ENCODE data around the gene PMEPA1.
A peak's percentile ranks its signal among the peaks of the same experiment; 100 is the strongest.

Gene PMEPA1

GRCh38 chr20:57692393-57692792, 17.4 kb downstream of the PMEPA1 start:
- H2AFZ ChIP-seq (ENCODE audit: low read depth, low read length): no peak overlapping the region
- H3K9me3 ChIP-seq (ENCODE audit: low read length): peaks cover 2% of the 10 kb centered on the region
- H3K4me3 ChIP-seq (ENCODE audit: low read length): no peak overlapping the region
- no peaks in the 10 kb centered on the region for H3K36me3 ChIP-seq (ENCODE audit: insufficient read depth, low read length)
- peaks cover 6% of the 10 kb centered on the region for H3K4me1 ChIP-seq (ENCODE audit: insufficient read depth, low read length)
- no peaks in the 10 kb centered on the region for H3K27me3 ChIP-seq (ENCODE audit: insufficient read depth, low read length)

- no peak overlapping the region for H3K4me3 ChIP-seq (ENCODE audit: low read length)
- no peaks in the 10 kb centered on the region for H3K9me3 ChIP-seq (ENCODE audit: low read length)
- H3K36me3 ChIP-seq (ENCODE audit: insufficient read depth, low read length): no peaks in the 10 kb centered on the region
- no peaks in the 10 kb centered on the region for H3K27me3 ChIP-seq (ENCODE audit: insufficient read depth, low read length)
- no peak overlapping the region for H2AFZ ChIP-seq (ENCODE audit: low read depth, low read length)
- H3K4me1 ChIP-seq (ENCODE audit: insufficient read depth, low read length): peaks cover 6% of the 10 kb centered on the region
These were observed 18.1 kb downstream of the PMEPA1 start for GRCh38 chr20:57691699-57692098.

GRCh38 chr20:57690525-57690924, 19.3 kb downstream of the PMEPA1 start:
- H3K4me3 ChIP-seq (ENCODE audit: low read length): no peak overlapping the region
- no peaks in the 10 kb centered on the region for H3K9me3 ChIP-seq (ENCODE audit: low read length)
- H2AFZ ChIP-seq (ENCODE audit: low read depth, low read length): no peak overlapping the region
- peaks cover 17% of the 10 kb centered on the region for H3K4me1 ChIP-seq (ENCODE audit: insufficient read depth, low read length)
- H3K36me3 ChIP-seq (ENCODE audit: insufficient read depth, low read length): no peaks in the 10 kb centered on the region
- H3K27me3 ChIP-seq (ENCODE audit: insufficient read depth, low read length): no peaks in the 10 kb centered on the region

GRCh38 chr20:57689745-57690481, 19.9 kb downstream of the PMEPA1 start:
- no peak overlapping the region for H2AFZ ChIP-seq (ENCODE audit: low read depth, low read length)
- no peaks in the 10 kb centered on the region for H3K9me3 ChIP-seq (ENCODE audit: low read length)
- no peaks in the 10 kb centered on the region for H3K27me3 ChIP-seq (ENCODE audit: insufficient read depth, low read length)
- H3K36me3 ChIP-seq (ENCODE audit: insufficient read depth, low read length): no peaks in the 10 kb centered on the region
- H3K4me3 ChIP-seq (ENCODE audit: low read length): no peak overlapping the region
- H3K4me1 ChIP-seq (ENCODE audit: insufficient read depth, low read length): peaks cover 23% of the 10 kb centered on the region

GRCh38 chr20:57688864-57689263, 21.0 kb downstream of the PMEPA1 start:
- Histone ChIP-seq H3K4me1 (ENCODE audit: insufficient read depth, low read length) (peaks cover 33% of the 10 kb centered on the region), H3K36me3 (ENCODE audit: insufficient read depth, low read length) (no peaks in the 10 kb centered on the region), H3K27me3 (ENCODE audit: insufficient read depth, low read length) (no peaks in the 10 kb centered on the region), H3K4me3 (ENCODE audit: low read length) (no peak overlapping the region), H3K9me3 (ENCODE audit: low read length) (no peaks in the 10 kb centered on the region), H2AFZ (ENCODE audit: low read depth, low read length) (no peak overlapping the region)

- no peaks in the 10 kb centered on the region for H3K27me3 ChIP-seq (ENCODE audit: insufficient read depth, low read length)
- peaks cover 37% of the 10 kb centered on the region for H3K4me1 ChIP-seq (ENCODE audit: insufficient read depth, low read length)
- no peak overlapping the region for H3K4me3 ChIP-seq (ENCODE audit: low read length)
- no peaks in the 10 kb centered on the region for H3K9me3 ChIP-seq (ENCODE audit: low read length)
- no peak overlapping the region for H2AFZ ChIP-seq (ENCODE audit: low read depth, low read length)
- no peaks in the 10 kb centered on the region for H3K36me3 ChIP-seq (ENCODE audit: insufficient read depth, low read length)
These were observed 21.5 kb downstream of the PMEPA1 start for GRCh38 chr20:57688295-57688694.

GRCh38 chr20:57686931-57687652, 22.7 kb downstream of the PMEPA1 start:
- H3K36me3 ChIP-seq (ENCODE audit: insufficient read depth, low read length): no peaks in the 10 kb centered on the region
- H3K4me1 ChIP-seq (ENCODE audit: insufficient read depth, low read length): peaks cover 44% of the 10 kb centered on the region
- no peaks in the 10 kb centered on the region for H3K27me3 ChIP-seq (ENCODE audit: insufficient read depth, low read length)
- no peaks in the 10 kb centered on the region for H3K9me3 ChIP-seq (ENCODE audit: low read length)
- H2AFZ ChIP-seq (ENCODE audit: low read depth, low read length): no peak overlapping the region
- no peak overlapping the region for H3K4me3 ChIP-seq (ENCODE audit: low read length)

- Histone ChIP-seq H3K4me3 (ENCODE audit: low read length) (peak overlapping the region; percentile 36), H3K9me3 (ENCODE audit: low read length) (no peaks in the 10 kb centered on the region), H3K27me3 (ENCODE audit: insufficient read depth, low read length) (no peaks in the 10 kb centered on the region), H3K4me1 (ENCODE audit: insufficient read depth, low read length) (peaks cover 44% of the 10 kb centered on the region), H2AFZ (ENCODE audit: low read depth, low read length) (peak overlapping the region; percentile 23), H3K36me3 (ENCODE audit: insufficient read depth, low read length) (no peaks in the 10 kb centered on the region)
These were observed 24.6 kb downstream of the PMEPA1 start for GRCh38 chr20:57685146-57685758.

- Histone ChIP-seq H3K9me3 (ENCODE audit: low read length) (no peaks in the 10 kb centered on the region), H3K4me3 (ENCODE audit: low read length) (peak overlapping the region; percentile 36), H2AFZ (ENCODE audit: low read depth, low read length) (peak overlapping the region; percentile 23), H3K27me3 (ENCODE audit: insufficient read depth, low read length) (no peaks in the 10 kb centered on the region), H3K36me3 (ENCODE audit: insufficient read depth, low read length) (no peaks in the 10 kb centered on the region), H3K4me1 (ENCODE audit: insufficient read depth, low read length) (peaks cover 45% of the 10 kb centered on the region)
These were observed 25.0 kb downstream of the PMEPA1 start for GRCh38 chr20:57684808-57685140.

GRCh38 chr20:57683881-57684807, 25.7 kb downstream of the PMEPA1 start:
- no peaks in the 10 kb centered on the region for H3K36me3 ChIP-seq (ENCODE audit: insufficient read depth, low read length)
- no peaks in the 10 kb centered on the region for H3K27me3 ChIP-seq (ENCODE audit: insufficient read depth, low read length)
- peak overlapping the region; percentile 36 for H3K4me3 ChIP-seq (ENCODE audit: low read length)
- no peak overlapping the region for H2AFZ ChIP-seq (ENCODE audit: low read depth, low read length)
- H3K4me1 ChIP-seq (ENCODE audit: insufficient read depth, low read length): peaks cover 46% of the 10 kb centered on the region
- H3K9me3 ChIP-seq (ENCODE audit: low read length): no peaks in the 10 kb centered on the region

- Histone ChIP-seq H2AFZ (ENCODE audit: low read depth, low read length) (no peak overlapping the region), H3K9me3 (ENCODE audit: low read length) (no peaks in the 10 kb centered on the region), H3K27me3 (ENCODE audit: insufficient read depth, low read length) (no peaks in the 10 kb centered on the region), H3K4me1 (ENCODE audit: insufficient read depth, low read length) (peaks cover 42% of the 10 kb centered on the region), H3K36me3 (ENCODE audit: insufficient read depth, low read length) (no peaks in the 10 kb centered on the region), H3K4me3 (ENCODE audit: low read length) (no peak overlapping the region)
These were observed 26.5 kb downstream of the PMEPA1 start for GRCh38 chr20:57683287-57683686.

- Histone ChIP-seq H3K4me1 (ENCODE audit: insufficient read depth, low read length) (peaks cover 42% of the 10 kb centered on the region), H3K4me3 (ENCODE audit: low read length) (no peak overlapping the region), H3K36me3 (ENCODE audit: insufficient read depth, low read length) (no peaks in the 10 kb centered on the region), H3K9me3 (ENCODE audit: low read length) (no peaks in the 10 kb centered on the region), H3K27me3 (ENCODE audit: insufficient read depth, low read length) (no peaks in the 10 kb centered on the region), H2AFZ (ENCODE audit: low read depth, low read length) (no peak overlapping the region)
These were observed 27.4 kb downstream of the PMEPA1 start for GRCh38 chr20:57682184-57683101.
